HG03442 (cell line): ENCODE data around the gene CLCN3.
A peak's percentile ranks its signal among the peaks of the same experiment; 100 is the strongest.
"Not testable (repeated sequence)": the region's sequence is repeated elsewhere in the genome, so short reads cannot be mapped to it uniquely, and the experiment has no call there.

Experiments used
- ATAC-seq: cut with Tn5 transposase; IDR thresholded peaks from one replicate; pipeline ENCODE4 v1.9.1; 2021; ENCODE audit warnings: mild to moderate bottlenecking, moderate library complexity; ENCODE audit not compliant: unreplicated experiment

CLCN3 gene

DNA sequence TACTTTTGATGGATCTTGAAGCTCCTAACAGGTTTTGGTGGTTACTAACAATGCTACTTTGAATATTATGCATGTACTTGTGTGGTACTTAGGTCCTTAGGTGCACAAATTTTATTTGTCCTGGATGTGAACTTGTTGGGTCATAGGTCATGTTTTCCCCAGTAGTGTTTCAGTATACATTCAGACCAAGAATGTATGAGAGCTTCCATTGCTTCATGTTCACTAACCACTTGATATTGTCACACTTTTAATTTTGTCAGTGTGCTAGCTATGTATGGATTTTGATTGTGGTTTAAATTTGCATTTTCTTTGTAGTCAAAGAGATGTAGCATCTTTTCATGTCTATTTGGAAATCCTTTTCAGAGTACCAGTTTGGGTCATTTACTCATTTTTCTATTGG is 32.2 kb downstream of the CLCN3 start:
- ATAC-seq: no peak

DNA sequence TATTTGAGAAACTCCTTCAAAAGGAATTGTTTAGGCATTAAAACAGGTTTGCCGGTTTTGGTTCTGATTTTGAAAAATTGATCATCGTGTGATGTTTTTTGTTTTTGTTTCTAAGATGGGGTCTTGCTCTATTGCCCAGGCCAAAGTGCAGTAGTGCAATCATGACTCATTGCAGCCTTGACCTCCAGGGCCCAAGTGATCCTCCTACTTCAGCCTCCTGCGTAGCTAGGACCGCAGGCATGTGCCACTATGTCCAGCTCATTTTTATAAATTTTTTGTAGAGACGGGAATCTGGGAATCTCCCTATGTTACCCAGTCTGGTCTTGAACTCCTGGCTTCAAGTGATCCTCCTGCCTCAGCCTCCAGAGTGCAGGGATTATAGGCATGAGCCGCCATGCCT is 35.0 kb downstream of the CLCN3 start:
- ATAC-seq: no peak

DNA sequence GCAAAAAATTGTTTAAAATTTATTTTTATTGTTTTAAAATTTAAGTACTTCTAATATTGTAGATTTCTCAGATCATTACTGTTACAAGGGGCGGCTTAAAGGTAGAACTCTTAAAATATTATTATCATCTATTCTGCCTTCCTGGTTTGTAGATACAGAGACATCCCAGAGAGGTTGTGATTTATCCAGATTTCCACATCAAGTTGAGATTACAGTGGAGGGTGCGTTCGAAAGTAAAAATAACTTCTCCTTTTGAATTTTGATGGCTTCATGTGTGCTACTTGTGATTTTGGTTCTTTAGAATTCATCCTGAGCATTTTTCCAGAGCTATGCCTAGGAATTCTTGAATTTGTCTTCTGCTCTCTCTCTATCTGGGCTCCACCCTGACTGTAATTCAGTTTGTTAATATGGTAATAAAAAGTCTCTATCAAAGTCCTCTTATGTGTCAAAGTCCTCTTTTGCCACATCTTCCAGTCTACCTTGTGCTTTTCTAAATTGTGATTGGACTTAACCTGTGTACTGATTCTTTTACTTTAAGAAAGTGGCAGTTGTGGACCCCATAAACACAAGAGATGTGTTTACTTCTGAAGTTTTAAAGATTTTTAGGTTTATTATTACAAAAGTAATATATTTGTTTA is 37.2 kb downstream of the CLCN3 start:
- no peak for ATAC-seq

DNA sequence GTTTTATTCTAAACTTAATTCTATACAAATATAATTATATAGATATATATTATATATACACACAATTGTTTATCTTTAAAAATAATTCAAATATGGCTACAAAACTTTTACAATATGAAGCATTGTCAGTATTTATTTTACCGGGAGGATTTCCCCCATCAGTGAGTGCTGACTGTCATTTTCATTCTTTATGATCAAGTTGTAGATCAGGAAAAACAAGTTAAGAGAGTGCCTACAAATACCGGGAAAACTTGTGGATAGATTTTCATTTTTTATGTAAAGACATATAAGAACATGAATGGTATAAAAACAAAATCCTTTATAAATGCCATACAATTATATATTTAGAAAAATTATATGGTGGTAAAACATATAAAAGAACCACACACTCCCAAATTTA is 37.8 kb downstream of the CLCN3 start:
- ATAC-seq: no peak

DNA sequence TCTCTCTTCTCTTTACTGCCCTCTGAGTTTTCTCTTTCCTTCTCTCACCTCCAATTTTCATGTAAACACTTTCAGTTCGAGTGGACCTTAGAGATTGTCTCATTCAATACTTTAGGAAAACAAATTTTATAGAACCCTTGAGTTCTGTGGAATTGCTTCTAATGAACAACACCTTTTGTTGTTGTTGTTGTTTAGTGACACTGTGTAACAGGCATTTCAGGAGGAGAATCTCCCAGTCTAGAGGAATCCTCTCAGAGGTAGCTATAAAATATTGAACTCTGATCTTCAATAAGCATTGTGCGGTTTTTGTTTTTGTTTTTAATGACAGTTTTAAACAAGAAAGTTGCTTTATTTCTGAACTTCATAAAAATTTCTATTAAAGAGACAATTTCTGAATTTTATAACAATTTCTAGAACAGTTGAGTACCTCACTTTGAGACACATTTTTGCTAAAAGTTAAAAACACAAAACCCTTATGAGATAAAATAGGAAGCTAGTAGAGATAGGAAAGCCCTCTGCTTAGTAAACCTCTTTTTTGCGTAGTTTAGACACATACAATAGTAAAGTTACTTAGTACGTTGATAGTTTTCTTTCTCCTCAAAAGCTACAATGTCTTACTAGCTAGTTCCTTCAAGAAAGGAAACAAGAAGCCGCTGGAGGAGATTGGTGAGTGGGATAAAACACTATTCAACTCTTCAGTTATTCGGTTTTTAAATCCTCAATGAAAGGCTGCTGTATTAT is 38.8 kb downstream of the CLCN3 start:
- no peak for ATAC-seq

DNA sequence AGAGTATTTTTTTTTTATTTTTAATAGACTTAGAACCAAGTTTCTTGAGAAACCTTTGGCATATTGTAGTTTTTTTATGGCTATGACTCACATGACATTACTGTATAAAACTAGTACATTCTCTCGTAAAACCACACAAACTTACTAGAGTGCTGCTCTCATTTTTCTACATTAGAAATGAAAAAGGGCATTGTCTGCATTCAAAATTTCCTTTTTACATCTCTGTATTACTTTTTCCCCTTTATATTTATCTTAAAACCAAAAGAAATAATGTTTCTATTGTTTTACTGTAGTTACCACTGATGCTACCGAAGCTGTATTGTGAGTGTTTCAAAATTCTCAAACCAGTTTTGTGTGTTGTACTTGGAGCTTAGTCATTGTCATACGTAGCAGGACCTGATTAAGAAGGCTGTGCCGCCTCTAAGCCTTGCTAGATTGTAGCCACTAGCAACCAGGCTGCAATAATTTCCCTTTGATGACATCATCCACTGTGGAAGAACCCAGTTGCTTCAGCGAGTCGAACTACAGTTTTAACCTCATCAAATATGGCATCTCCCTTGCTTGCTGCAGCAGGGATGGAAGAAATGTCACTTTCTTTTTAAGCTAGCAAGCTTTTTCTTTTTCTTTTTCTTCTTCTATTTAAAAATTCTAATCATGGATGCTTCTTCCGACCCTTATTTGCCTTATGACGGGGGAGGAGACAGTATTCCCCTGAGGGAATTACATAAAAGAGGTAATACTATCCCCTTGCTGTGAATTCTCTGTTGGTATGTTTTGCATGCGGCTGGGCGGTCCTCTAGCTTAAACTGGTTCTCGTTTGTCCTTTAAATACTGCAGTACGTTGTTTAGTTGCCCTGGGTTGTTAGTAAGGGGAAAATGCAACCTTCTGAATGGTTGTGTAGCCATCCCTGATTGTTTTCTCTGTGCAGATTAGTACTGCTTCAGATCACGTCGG is 39.6 kb downstream of the CLCN3 start:
- ATAC-seq: peak; percentile 98

DNA sequence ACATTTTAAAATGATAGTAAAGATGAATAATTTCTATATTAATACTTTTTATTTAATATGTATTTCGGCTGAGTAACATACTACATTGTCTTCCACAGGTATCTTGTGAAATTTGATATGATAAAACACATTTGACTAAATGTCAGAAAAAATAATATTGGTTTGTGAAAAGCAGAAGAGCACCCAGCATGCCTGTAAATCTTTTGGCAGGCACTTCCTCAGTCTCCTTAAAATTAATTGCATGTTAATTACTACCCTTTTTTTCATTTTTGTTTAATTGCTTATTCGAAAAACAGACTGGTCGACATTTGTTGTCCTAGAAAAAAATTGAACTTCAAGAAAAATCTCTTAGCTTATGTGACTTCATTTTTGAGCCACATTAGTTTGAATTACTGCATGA is 40.6 kb downstream of the CLCN3 start:
- ATAC-seq: no peak

DNA sequence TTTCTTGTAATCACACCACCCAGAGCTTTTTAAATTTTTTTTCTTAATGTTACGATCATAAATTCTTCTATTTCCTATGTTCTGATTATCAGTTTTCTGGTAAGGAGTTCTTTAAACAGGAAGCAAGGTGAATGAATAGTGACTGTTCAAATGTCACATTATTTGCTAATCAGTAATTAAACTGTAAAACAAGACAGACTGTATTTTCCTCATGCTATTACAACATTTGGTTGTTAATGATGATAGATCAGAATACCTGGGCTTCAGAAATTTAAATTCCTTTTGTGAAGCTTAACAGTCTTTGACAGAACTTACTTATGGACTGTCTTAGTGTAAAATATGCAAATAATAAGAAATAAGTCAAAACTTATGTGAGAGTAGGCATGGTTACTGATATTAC is 41.4 kb downstream of the CLCN3 start:
- ATAC-seq: no peak

DNA sequence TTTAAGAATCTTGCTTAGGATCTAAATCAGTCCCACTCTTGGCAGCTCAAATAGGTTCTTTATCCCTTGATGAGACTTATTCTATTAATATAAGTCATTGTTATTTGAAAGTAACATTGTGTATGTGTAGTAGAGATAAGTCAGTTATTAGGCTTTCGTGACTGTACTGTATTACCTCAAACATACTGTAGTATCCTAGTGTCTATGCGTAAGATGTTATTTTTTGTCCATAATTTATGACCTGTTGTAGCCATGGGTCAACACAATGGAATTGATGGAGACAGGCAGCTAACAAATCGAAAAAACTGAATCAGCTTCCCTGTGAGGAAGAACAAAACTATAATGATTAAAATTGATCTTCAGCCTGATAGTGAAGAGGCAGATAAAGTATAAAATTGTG is 41.8 kb downstream of the CLCN3 start:
- ATAC-seq: no peak

DNA sequence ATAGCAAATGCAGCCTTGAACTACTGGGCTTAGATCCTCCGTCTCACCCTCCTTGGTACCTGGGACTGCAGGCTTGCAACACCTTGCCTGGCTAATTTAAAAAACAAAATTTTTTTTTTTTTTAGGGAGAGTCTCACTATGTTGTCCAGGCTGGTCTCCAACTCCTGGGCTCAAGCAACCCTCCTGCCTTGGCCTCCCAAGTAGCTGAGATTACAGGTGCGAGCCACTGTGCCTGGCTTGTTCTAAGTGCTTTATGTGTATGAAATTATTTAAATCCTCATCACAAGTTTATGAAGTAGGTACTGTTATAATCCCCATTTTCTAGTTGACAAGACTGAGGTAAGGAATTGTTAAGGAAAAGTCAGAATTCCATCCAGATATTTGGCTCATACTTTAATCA is 43.0 kb downstream of the CLCN3 start:
- no peak for ATAC-seq

DNA sequence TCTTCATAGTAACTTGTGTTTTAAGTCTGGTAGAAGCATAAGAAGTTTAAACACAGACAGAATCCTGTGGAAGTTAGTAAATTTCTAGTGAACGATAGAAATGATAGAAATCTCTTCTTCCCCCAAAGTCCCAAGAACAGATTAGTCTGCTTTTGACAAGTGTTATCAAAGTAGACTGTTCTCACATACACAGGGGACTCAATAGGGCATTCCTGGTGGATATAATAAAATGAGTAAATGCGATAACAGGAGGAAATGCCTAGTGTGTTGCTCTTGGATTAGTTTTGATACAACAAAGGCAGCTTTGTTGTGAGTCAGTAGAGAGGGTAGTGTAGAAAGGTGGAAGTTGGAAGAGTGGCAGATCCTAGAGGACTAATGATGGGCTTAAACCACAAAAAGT is 43.5 kb downstream of the CLCN3 start:
- no peak for ATAC-seq

DNA sequence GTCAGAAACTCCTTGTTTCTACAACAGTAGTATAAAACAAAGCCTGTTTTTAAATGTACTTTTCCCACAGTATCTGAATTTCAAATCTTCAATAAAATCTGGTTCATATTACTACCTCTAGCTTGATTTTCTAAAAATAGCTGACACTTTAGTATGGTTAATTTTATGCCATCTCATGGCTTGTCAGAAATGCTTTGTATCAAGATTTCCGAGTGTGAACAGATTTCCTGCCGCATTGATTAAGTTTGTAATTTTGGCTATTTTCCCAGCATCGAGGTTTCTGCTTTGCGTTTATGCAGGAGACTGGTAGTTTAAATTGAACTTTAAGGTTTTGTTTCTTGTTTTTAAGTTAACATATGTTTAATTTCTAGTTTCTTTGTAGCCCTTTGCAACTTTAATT is 44.2 kb downstream of the CLCN3 start:
- ATAC-seq: no peak

DNA sequence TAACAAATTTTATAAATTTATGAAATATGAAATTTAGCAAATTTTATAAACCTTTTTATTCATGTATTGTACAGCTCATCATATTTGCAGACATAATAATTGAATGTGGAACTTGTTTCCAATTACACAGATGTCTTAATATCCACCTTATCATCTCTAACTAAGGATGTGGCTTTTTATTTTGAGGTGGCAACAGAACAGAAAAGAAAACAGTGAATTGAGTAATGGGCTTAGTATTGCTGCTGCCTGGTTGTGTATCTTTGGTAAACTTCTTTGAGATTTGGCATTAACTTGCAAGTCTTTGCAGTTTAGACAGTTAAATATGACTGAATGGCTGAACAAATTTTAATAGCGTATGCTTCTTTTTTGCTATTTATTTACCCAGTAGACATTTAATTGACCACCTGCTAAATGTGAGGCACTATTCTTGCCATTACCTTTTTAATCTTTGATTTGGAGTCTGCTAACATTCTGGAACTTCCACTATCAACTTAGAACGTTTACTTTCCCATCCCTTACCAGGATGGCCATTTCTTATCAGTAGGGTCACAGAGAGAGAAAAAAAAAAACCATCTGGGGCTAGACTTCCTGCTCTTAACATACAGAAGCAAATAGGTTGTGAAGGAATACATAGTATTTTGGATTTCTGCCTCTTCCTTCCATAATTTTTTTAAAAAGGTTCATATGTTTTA is 44.8 kb downstream of the CLCN3 start:
- ATAC-seq: no peak

DNA sequence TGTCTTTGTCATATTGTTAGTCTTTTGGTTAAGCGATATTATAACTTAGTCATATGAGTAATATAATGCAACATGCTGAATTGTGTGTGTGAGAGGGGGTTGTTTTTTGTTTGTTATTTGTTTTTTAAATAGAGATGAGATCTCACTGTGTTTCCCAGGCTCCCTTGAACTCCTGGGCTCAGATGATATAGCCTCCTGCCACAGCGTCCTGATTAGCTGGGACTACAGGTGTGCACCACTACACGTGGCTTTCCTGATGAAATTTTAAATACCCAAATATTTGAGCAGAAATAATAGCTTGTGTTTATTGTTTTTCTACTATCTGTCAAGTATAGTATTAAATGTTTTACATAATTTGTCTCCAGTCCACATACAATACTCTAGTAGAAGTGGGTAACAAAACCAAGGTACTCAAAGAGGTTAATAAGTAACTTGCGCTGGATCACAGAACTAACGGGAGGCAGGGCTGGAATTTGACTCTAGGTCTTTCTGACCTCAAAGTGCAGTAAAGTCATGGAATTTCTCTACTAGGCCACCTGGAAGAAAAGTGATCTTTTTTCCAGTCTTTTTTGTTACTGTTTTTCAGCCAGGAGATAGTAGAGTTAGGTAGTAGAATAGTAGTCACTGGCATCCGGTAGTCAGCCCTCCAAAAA is 47.8 kb downstream of the CLCN3 start:
- no peak for ATAC-seq

DNA sequence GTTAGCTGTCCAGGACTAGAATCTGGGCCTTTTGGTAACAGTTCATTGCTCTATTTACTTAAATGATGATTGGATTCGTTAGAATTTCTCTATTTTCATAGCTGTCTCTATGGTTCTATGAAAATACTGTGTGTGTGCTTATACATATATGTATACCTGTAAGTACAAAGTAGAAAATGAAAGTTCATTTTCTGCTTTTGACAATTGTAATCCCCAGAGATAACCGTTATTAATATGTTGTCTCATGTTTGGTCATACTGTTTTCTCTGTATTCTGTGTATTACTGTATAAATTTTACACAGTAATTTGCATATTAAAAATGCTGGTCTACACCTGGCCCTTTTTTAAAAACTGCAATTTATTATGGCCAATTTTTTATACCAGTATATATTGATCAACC is 55.4 kb downstream of the CLCN3 start:
- peak; percentile 94 for ATAC-seq

DNA sequence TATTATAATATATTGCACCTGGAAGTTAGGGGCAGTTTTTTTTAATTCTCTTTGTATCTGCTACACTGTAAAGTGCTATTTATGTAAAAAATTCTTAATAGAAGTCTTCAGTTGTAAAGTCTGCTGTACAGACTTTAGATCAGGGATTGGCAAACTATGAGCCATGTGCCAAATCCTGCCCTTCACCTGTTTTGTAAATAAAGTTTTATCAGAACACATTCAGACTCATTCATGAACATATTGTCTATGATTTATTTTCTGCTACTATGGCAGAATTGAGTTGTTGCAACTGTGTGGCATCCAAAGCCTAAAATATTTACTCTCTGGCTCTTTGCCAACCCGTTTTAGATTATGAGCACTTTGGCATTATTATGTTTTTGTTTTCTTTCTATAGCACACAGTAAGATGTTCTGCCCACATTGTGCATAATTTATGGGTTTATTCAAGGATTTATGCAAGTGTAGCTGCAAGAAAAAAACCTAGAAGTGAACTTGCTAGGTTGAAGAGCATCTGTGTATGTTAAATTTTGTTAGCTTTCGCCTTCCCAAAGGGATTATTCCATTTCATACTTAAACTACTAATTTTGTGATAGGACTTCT is 56.9 kb downstream of the CLCN3 start:
- ATAC-seq: no peak

DNA sequence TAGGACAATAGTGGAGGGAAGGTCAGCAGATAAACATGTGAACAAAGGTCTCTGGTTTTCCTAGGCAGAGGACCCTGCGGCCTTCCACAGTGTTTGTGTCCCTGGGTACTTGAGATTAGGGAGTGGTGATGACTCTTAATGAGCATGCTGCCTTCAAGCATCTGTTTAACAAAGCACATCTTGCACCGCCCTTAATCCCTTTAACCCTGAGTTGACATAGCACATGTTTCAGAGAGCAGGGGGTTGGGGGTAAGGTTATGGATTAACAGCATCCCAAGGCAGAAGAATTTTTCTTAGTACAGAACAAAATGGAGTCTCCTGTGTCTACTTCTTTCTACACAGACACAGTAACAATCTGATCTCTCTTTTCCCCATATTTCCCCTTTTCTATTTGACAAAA is 58.1 kb downstream of the CLCN3 start:
- not testable (repeated sequence) for ATAC-seq

DNA sequence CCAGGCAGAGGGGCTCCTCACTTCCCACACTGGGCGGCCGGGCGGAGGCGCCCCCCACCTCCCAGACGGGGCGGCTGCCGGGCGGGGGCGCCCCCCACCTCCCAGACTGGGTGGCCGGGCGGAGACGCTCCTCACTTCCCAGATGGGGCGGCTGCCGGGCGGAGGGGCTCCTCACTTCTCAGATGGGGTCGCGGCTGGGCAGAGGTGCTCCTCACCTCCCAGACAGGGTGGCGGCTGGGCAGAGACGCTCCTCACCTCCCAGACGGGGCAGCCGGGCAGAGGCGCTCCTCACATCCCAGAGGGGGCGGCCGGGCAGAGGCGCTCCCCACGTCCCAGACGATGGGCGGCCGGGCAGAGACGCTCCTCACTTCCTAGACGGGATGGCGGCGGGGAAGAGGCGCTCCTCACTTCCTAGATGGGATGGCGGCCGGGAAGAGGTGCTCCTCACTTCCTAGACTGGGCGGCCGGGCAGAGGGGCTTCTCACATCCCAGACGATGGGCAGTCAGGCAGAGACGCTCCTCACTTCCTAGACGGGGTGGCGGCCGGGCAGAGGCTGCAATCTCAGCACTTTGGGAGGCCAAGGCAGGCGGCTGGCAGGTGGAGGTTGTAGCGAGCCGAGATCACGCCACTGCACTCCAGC is 58.7 kb downstream of the CLCN3 start:
- ATAC-seq: not testable (repeated sequence)

DNA sequence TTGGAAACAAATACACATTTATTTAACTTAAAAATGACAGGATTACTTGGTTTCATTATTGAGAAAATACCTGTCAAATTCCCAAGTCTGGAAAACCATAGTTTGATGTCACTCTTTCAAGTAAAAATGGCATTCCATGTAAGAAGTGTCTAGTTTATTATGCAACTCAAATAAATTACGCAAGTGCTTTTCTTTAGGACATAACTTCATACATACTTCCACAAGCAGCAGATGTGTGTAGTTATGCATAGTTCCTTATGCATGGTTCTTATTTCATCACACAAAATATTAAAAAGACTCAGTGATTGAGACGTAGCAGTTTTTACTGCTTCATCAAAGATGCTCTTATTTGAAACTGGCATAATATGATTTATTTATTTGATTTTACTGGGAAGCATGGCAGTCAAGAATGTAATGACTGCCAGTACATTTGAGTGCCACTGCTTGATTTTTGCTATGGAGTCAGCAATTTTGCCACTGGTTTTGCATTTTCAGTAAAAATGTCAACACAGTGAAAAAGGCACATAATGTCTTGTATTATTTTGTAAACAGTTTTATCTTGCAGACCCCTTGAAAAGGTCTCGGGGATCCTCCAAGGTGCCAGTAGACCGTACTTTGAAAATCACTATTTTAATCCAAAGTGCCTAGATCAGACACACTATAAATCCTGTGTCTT is 62.1 kb downstream of the CLCN3 start:
- ATAC-seq: no peak
